ENCODE measurements around the gene TMC6.

TMC6 gene

DNA sequence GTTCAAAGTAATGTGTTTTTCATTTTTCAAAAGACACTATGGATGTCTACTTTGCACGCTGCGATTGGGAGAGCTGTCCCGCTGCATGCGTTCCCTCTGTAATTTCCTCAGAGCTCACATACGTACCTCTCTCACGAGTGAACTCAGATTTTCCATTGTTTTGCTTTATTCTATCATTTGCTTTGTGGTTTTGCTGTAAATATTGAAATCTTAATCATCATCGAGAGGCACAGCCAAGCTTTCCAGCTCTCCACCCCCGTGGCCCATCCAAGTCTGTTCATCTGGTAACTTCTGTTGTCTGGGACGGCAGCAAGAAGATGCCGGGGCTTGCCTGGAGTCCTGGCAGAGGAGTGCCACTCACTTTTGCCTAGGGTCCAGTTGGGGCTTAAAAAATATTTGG lies 21.1 kb downstream of the TMC6 start:
- peak; percentile 12 for DNase-seq (ENCODE audit: low read depth)
- TF ChIP-seq, protein P1, sequence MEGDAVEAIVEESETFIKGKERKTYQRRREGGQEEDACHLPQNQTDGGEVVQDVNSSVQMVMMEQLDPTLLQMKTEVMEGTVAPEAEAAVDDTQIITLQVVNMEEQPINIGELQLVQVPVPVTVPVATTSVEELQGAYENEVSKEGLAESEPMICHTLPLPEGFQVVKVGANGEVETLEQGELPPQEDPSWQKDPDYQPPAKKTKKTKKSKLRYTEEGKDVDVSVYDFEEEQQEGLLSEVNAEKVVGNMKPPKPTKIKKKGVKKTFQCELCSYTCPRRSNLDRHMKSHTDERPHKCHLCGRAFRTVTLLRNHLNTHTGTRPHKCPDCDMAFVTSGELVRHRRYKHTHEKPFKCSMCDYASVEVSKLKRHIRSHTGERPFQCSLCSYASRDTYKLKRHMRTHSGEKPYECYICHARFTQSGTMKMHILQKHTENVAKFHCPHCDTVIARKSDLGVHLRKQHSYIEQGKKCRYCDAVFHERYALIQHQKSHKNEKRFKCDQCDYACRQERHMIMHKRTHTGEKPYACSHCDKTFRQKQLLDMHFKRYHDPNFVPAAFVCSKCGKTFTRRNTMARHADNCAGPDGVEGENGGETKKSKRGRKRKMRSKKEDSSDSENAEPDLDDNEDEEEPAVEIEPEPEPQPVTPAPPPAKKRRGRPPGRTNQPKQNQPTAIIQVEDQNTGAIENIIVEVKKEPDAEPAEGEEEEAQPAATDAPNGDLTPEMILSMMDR (conservative IDR thresholded peaks at IDR 0.05; ENCODE audit: low read length): no peak

DNA sequence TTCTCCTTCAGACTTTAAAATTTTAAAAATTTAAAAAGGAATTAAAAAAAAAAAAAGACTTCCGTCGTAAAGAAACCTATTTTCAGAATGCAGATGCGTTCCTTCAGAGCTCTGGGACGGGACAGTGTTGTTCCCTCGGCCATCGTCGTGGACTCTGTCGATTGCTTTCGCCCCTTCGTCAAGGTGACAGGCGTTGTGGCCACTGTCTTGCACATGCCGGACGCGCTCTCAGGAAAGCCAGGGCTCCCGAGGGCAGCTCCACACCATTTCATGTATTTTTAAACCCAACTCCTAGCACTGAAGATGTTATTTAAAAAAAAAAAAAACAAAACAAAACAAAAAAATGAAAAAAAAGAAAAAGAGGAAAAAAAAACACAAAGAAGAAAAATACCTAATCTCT lies 22.3 kb downstream of the TMC6 start:
- H3K4me3 ChIP-seq (ENCODE audit: low read length): no peak overlapping the region
- TF ChIP-seq, protein P1 (conservative IDR thresholded peaks at IDR 0.05; ENCODE audit: low read length): no peak
- DNase-seq (ENCODE audit: low read depth): no peak

More for the DNA sequence above, 21.1 kb downstream of the TMC6 start:
- H3K4me3 ChIP-seq (ENCODE audit: low read length): no peak overlapping the region

DNA sequence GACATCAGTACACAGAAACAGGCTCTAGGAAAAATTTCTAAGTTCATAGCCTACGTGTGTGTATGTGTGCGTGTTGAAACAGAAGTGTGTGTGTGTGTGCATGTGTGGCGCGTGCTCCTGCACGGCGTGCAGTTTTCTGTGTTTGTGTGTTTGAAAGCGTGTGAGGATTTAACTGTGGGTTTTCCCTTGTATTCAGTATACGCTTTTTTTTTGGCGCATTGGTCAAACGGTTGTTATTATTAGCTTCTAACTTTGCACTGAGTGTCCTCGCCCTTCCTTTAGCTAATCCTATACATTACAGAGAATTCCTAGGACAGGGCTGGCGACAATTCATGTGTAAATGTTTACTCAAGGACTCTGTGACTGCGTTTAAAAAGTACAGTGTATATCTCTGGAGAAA lies 23.0 kb downstream of the TMC6 start:
- TF ChIP-seq, protein P1 (conservative IDR thresholded peaks at IDR 0.05; ENCODE audit: low read length): no peak
- no peak for DNase-seq (ENCODE audit: low read depth)
- no peak overlapping the region for H3K4me3 ChIP-seq (ENCODE audit: low read length)

DNA sequence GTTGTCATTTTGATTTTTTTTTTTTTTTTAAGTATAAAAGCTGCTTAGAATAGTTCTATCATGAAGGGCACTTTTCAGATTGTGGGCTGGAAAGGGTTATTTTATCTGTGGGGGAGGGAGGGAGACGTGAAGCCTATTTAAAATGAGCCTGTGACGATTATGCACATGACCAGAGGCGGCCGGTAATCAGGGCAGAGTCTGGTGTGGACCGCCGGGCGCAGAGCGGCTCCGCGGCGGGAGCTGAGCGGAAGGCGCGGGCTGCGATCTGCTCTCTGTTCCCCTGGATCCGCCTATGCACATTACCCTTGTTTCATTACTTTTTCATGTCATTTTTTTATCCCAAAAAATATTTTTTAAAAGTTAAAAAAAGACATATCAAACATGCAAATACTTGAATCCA lies 23.5 kb downstream of the TMC6 start:
- H3K4me3 ChIP-seq (ENCODE audit: low read length): no peak overlapping the region
- TF ChIP-seq, protein P1 (conservative IDR thresholded peaks at IDR 0.05; ENCODE audit: low read length): no peak
- no peak for DNase-seq (ENCODE audit: low read depth)

DNA sequence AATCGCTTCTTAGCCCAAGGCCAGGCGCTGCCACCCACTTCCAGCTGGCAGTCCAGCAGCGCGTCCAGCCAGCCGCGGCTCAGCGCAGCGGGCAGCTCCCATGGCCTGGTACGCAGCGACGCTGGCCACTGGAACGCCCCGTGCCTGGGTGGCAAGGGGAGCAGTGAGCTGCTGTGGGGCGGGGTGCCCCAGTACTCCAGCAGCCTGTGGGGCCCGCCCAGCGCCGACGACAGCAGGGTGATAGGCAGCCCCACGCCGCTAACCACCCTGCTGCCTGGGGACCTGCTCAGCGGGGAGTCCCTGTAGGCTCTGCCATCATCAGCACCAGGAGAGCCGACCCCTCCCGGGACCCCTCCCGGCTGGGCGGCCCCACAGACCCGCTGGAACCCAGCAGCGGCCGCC lies 24.0 kb downstream of the TMC6 start:
- H3K4me3 ChIP-seq (ENCODE audit: low read length): no peak overlapping the region
- no peak for DNase-seq (ENCODE audit: low read depth)
- TF ChIP-seq, protein P1 (conservative IDR thresholded peaks at IDR 0.05; ENCODE audit: low read length): no peak

DNA sequence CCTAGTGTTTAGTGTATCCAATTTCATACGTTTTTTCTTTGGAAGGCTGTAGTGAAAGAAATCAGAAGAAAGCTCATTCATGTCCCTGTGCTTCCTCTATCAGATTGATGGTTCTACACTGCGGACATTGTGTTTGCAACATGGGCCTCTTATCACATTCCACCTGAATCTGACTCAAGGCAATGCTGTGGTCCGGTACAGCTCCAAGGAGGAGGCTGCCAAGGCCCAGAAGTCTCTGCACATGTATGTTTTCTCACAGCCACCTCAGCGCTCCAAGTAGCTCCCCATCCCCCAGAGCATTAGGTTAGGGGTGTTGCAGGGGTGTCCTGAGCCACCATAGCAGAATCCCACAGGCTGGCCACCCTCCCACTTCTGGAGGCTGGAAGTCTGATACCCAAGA lies 25.2 kb downstream of the TMC6 start:
- no peak for DNase-seq (ENCODE audit: low read depth)
- H3K4me3 ChIP-seq (ENCODE audit: low read length): no peak overlapping the region
- TF ChIP-seq, protein P1 (conservative IDR thresholded peaks at IDR 0.05; ENCODE audit: low read length): no peak

DNA sequence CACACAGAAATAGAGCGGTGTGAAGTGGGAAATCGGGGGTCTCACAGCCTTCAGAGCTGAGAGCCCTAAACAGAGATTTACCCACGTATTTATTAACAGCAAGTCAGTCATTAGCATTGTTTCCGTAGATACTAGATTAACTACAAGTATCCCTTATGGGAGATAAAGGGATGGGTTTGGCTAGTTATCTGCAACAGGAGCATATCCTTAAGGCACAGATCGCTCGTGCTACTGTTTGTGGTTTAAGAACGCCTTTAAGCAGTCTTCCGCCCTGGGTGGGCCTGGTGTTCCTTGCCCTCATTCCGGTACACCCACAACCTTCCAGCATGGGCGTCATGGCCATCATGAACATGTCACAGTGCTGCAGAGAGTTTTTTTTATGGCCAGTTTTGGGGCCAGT lies 27.0 kb downstream of the TMC6 start:
- no peak overlapping the region for H3K4me3 ChIP-seq (ENCODE audit: low read length)
- no peak for DNase-seq (ENCODE audit: low read depth)
- TF ChIP-seq, protein P1 (conservative IDR thresholded peaks at IDR 0.05; ENCODE audit: low read length): no peak
